Duodenal mucosa (tissue), 2 donors: Measurements from ENCODE around the gene PACS1.
A peak's percentile ranks its signal among the peaks of the same experiment; 100 is the strongest.

Experiments used
- H3K27ac ChIP-seq: one replicate; pipeline ENCODE4 v1.7.0; 2013; ENCODE audit warnings: low read depth, low read length
- H3K27me3 ChIP-seq, 2 donors: one replicate each; pipeline ENCODE4 v1.7.0; 2013; ENCODE audit warnings: low read length in 2 of 2, control low read depth in 1 of 2; ENCODE audit not compliant: insufficient read depth in 2 of 2, control insufficient read depth in 1 of 2
- H3K36me3 ChIP-seq, 2 donors: one replicate each; pipeline ENCODE4 v1.7.0; 2013; ENCODE audit warnings: low read length in 2 of 2, control low read depth in 1 of 2; ENCODE audit not compliant: insufficient read depth in 2 of 2, control insufficient read depth in 1 of 2
- H3K4me1 ChIP-seq, 2 donors: one replicate each; pipeline ENCODE4 v1.7.0; 2013; ENCODE audit warnings: low read length in 2 of 2, control low read depth in 1 of 2; ENCODE audit not compliant: insufficient read depth in 2 of 2, control insufficient read depth in 1 of 2
- H3K4me3 ChIP-seq, 2 donors: one replicate each; pipeline ENCODE4 v1.7.0; 2013; ENCODE audit warnings: low read length in 2 of 2, low read depth in 1 of 2
- H3K9ac ChIP-seq, 2 donors: one replicate each; pipeline ENCODE4 v1.7.0; 2013; ENCODE audit warnings: low read length in 2 of 2, low read depth in 1 of 2
- H3K9me3 ChIP-seq, 2 donors: one replicate each; pipeline ENCODE4 v1.7.0; 2013; ENCODE audit warnings: low read length in 2 of 2, control low read depth in 1 of 2; ENCODE audit not compliant: control insufficient read depth in 1 of 2

PACS1 gene

GRCh38 chr11:66259956-66260355 is 189.9 kb downstream of the PACS1 start:
- H3K27me3 ChIP-seq, result peaks cover 0 to 4% of the 10 kb centered on the region in 2 donors
- H3K9me3 ChIP-seq, result no peaks in the 10 kb centered on the region
- peaks cover 5 to 15% of the 10 kb centered on the region in 2 donors for H3K4me1 ChIP-seq
- no peak overlapping the region for H3K27ac ChIP-seq
- H3K9ac ChIP-seq, result no peak overlapping the region
- H3K4me3 ChIP-seq, result no peak overlapping the region
- H3K36me3 ChIP-seq, result peaks cover 16 to 36% of the 10 kb centered on the region in 2 donors

DNA sequence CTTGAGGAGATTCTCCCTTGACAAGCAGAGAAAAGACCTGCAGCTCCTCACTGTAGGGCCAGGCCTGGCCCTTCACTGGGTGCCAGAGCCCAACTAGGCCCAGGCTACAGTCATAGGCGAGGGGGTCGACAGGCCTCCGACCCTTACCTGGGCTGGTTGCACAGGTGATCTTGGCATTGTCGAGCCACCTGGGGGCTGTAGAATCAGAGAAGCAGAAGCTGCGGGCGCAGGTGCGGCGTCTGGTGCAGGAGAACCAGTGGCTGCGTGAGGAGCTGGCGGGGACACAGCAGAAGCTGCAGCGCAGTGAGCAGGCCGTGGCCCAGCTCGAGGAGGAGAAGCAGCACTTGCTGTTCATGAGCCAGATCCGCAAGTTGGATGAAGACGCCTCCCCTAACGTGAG is 191.5 kb downstream of the PACS1 start:
- peaks cover 16 to 36% of the 10 kb centered on the region in 2 donors for H3K36me3 ChIP-seq

GRCh38 chr11:66262191-66262590 is 192.1 kb downstream of the PACS1 start:
- Histone ChIP-seq H3K9me3 (no peaks in the 10 kb centered on the region), H3K4me3 (no peak overlapping the region), H3K27ac (no peak overlapping the region), H3K27me3 (peaks cover 0 to under 1% of the 10 kb centered on the region in 2 donors), H3K36me3 (peaks cover 16 to 36% of the 10 kb centered on the region in 2 donors), H3K9ac (no peak overlapping the region), H3K4me1 (peaks cover 14% of the 10 kb centered on the region in 2 donors)

More for the DNA sequence above, 191.5 kb downstream of the PACS1 start:
- Histone ChIP-seq H3K4me1 (peaks cover 9 to 14% of the 10 kb centered on the region in 2 donors), H3K9ac (no peak overlapping the region), H3K9me3 (no peaks in the 10 kb centered on the region), H3K27me3 (peaks cover 0 to 4% of the 10 kb centered on the region in 2 donors), H3K27ac (no peak overlapping the region), H3K4me3 (no peak overlapping the region)

- no peak overlapping the region for H3K4me3 ChIP-seq
- H3K9me3 ChIP-seq, result no peaks in the 10 kb centered on the region
- no peak overlapping the region for H3K27ac ChIP-seq
- H3K9ac ChIP-seq, result no peak overlapping the region
- no peaks in the 10 kb centered on the region for H3K27me3 ChIP-seq
- H3K4me1 ChIP-seq, result peaks cover 14% of the 10 kb centered on the region in 2 donors
- H3K36me3 ChIP-seq, result peaks cover 16 to 36% of the 10 kb centered on the region in 2 donors
Observed at GRCh38 chr11:66262696-66263095, 192.6 kb downstream of the PACS1 start.

- Histone ChIP-seq H3K9ac (no peak overlapping the region), H3K4me3 (no peak overlapping the region), H3K27ac (no peak overlapping the region), H3K27me3 (no peaks in the 10 kb centered on the region), H3K36me3 (peaks cover 16 to 36% of the 10 kb centered on the region in 2 donors), H3K9me3 (no peaks in the 10 kb centered on the region), H3K4me1 (peaks cover 14% of the 10 kb centered on the region in 2 donors)
Observed at GRCh38 chr11:66263231-66263630, 193.2 kb downstream of the PACS1 start.

GRCh38 chr11:66263785-66264184 is 193.7 kb downstream of the PACS1 start:
- Histone ChIP-seq H3K27ac (no peak overlapping the region), H3K36me3 (peaks cover 16 to 36% of the 10 kb centered on the region in 2 donors), H3K4me1 (peaks cover 9 to 10% of the 10 kb centered on the region in 2 donors), H3K27me3 (no peaks in the 10 kb centered on the region), H3K4me3 (no peak overlapping the region), H3K9me3 (no peaks in the 10 kb centered on the region), H3K9ac (no peak overlapping the region)

DNA sequence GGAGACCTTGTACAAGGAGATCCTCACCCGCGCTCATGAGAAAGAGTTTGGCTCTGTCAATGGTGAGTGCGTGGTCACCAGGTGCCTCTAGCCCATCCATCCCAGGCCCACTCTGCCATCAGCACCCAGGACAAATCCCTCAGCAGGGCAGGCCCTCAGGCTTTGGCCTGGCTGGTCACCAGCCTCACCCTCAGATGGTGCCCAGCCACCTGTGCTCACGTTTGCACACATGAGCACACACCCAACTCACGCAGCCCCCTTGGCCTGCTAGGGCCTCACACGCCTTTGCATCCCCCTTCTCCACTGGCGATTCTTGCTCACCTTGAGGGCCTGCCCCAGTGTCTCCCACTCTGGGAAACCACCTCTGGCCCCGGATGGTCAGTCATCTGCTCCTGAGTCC is 194.3 kb downstream of the PACS1 start:
- Histone ChIP-seq H3K4me1 (peaks cover 10 to 13% of the 10 kb centered on the region in 2 donors), H3K4me3 (no peak overlapping the region), H3K36me3 (peaks cover 16 to 36% of the 10 kb centered on the region in 2 donors), H3K27ac (no peak overlapping the region), H3K27me3 (no peaks in the 10 kb centered on the region), H3K9ac (no peak overlapping the region), H3K9me3 (no peaks in the 10 kb centered on the region)

DNA sequence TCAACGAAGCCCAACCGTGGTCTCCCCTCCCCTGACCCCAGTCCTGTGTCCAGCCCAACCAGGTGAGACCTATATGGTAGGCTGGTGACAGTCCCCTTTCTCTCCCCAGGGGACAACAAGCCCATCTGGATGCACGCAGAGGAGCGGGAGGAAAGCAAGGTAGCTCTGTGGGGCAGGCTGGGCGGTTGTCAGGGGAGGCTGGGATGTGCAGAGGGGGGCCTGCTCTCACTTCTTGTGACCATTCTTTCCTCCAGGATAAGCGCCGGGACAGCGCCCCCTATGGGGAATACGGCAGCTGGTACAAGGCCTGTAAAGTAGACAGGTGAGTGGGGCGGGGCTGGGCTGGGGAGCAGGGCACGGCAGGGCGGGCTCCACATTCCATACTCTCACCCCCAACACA is 194.8 kb downstream of the PACS1 start:
- no peaks in the 10 kb centered on the region for H3K9me3 ChIP-seq
- H3K4me1 ChIP-seq, result peaks cover 13 to 18% of the 10 kb centered on the region in 2 donors
- no peak overlapping the region for H3K27ac ChIP-seq
- H3K4me3 ChIP-seq, result no peak overlapping the region
- H3K27me3 ChIP-seq, result no peaks in the 10 kb centered on the region
- no peak overlapping the region for H3K9ac ChIP-seq
- peaks cover 16 to 36% of the 10 kb centered on the region in 2 donors for H3K36me3 ChIP-seq

DNA sequence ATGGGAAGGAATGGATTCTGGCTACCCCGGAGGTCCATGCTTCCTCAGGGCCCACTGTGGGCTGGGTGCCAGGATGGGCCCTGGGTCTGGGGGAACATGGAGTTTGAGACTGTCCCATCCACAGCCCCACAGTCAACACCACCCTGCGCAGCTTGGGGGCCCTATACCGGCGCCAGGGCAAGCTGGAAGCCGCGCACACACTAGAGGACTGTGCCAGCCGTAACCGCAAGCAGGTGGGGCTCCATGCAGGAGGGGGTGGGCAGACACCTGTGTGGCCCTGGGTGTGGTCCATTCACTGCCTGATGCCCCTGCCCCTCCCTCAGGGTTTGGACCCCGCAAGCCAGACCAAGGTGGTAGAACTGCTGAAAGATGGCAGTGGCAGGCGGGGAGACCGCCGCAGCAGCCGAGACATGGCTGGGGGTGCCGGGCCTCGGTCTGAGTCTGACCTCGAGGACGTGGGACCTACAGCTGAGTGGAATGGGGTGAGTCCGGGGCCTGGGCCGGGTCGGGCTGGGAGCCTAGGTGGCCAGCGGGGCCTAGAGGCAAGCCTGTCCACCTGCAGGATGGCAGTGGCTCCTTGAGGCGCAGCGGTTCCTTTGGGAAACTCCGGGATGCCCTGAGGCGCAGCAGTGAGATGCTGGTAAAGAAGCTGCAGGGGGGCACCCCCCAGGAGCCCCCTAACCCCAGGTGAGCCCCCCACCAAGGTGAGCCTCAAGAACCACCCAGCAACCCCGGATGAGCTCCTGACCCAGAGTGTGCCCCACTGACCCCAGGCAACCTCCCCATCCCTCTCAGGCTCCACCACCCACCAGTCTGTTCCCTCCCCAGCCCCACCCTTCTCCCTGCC is 195.7 kb downstream of the PACS1 start:
- Histone ChIP-seq H3K4me3 (no peak overlapping the region), H3K9me3 (no peaks in the 10 kb centered on the region), H3K9ac (no peak overlapping the region), H3K27me3 (no peaks in the 10 kb centered on the region), H3K4me1 (peaks cover 17 to 21% of the 10 kb centered on the region in 2 donors), H3K27ac (no peak overlapping the region), H3K36me3 (peaks cover 16 to 40% of the 10 kb centered on the region in 2 donors)

DNA sequence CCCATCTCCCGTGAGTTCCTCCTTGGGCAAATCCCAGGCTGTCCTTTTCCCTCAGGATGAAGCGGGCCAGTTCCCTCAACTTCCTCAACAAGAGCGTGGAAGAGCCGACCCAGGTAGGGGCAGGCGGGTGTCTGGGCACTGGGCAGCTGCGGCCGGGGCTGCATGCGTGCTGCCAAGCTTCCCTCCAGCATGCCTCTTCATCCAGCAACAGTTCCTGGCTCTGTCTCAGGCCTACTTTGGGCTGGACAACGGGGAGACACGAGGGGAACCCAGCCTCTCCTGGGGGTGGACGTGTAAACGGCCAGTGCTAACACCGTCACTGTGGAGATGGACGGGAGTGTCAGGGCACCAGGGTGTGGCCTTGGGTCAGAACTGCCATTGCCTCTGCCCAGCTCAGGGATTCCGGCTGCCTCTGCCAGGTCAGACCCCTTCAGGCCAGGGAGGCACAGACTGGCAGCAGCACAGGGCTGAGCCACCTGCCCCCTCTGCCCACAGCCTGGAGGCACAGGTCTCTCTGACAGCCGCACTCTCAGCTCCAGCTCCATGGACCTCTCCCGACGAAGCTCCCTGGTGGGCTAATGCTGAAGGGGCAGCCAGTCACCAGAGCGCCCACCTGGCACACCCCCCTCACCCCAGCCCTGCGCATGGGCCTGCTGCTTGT is 196.4 kb downstream of the PACS1 start:
- Histone ChIP-seq H3K27me3 (no peaks in the 10 kb centered on the region), H3K4me3 (peak overlapping the region in 1 of 2 donors; percentile 73), H3K4me1 (peaks cover 18 to 21% of the 10 kb centered on the region in 2 donors), H3K36me3 (peaks cover 16 to 40% of the 10 kb centered on the region in 2 donors), H3K9me3 (no peaks in the 10 kb centered on the region), H3K9ac (peak overlapping the region in 1 of 2 donors; percentile 25), H3K27ac (peak overlapping the region; percentile 6)
